Measurements from ENCODE around the gene SHC4. TPM values are rescaled to one million over a fixed set of nuclear protein-coding genes. Genes with fewer than 3 reads are reported as not detected.

The SHC4 gene
- total RNA-seq, 1 experiment from 2014 or later: 0.63 TPM

DNA sequence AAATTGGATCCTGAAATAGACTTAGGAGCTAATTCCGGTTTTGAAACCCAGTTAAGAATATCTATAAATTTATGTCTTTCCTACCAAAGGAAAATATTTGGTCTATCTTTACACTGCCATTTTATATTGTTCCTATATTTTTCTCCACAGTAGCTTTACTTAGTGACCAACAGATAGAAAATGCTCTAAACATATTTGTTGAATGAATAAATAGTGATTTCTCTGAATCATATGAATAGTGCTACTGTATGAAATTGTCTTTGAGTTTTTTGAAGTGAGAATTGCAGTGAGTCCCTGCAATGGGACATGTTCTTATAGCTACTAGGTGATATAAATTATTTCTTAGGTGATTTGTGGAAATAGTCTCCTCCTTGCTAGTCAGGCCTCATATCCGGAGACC lies 104.3 kb downstream of the SHC4 start (continued):
- TF ChIP-seq, protein P1, sequence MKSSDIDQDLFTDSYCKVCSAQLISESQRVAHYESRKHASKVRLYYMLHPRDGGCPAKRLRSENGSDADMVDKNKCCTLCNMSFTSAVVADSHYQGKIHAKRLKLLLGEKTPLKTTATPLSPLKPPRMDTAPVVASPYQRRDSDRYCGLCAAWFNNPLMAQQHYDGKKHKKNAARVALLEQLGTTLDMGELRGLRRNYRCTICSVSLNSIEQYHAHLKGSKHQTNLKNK (CRISPR knock-in tag; IDR thresholded peaks at IDR 0.05): no peak

DNA sequence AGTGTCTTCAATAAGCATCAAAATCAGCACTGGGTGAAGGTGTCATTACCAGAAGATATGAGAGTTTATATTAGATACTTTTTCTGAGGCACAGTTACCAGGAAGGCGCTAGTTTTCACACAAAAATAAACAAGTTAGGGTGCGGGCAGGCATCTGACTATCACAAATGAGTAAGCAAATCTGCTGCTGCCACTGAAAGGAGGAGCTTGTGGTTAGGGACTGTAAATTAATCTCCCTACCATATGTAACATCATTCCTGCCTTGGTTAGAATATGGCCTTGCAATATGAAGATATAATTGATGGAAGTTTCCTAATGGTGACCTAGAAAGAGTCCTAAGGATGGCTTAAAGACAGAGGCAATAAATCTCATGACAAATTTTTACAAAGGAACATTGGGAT lies 105.3 kb downstream of the SHC4 start:
- H3K27me3 Mint-ChIP-seq (ENCODE audit: low read depth): no peaks in the 10 kb centered on the region
- no peak for TF ChIP-seq MXD4 (CRISPR knock-in tag; IDR thresholded peaks at IDR 0.05; ENCODE audit: borderline replicate concordance)
- TF ChIP-seq TEAD4 (CRISPR knock-in tag; IDR thresholded peaks at IDR 0.05): no peak
- TF ChIP-seq, protein P2, sequence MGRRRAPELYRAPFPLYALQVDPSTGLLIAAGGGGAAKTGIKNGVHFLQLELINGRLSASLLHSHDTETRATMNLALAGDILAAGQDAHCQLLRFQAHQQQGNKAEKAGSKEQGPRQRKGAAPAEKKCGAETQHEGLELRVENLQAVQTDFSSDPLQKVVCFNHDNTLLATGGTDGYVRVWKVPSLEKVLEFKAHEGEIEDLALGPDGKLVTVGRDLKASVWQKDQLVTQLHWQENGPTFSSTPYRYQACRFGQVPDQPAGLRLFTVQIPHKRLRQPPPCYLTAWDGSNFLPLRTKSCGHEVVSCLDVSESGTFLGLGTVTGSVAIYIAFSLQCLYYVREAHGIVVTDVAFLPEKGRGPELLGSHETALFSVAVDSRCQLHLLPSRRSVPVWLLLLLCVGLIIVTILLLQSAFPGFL (CRISPR knock-in tag; IDR thresholded peaks at IDR 0.05; ENCODE audit: borderline replicate concordance): no peak
- TF ChIP-seq, protein P3, sequence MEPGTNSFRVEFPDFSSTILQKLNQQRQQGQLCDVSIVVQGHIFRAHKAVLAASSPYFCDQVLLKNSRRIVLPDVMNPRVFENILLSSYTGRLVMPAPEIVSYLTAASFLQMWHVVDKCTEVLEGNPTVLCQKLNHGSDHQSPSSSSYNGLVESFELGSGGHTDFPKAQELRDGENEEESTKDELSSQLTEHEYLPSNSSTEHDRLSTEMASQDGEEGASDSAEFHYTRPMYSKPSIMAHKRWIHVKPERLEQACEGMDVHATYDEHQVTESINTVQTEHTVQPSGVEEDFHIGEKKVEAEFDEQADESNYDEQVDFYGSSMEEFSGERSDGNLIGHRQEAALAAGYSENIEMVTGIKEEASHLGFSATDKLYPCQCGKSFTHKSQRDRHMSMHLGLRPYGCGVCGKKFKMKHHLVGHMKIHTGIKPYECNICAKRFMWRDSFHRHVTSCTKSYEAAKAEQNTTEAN (CRISPR knock-in tag; IDR thresholded peaks at IDR 0.05): no peak
- TF ChIP-seq, protein P4, sequence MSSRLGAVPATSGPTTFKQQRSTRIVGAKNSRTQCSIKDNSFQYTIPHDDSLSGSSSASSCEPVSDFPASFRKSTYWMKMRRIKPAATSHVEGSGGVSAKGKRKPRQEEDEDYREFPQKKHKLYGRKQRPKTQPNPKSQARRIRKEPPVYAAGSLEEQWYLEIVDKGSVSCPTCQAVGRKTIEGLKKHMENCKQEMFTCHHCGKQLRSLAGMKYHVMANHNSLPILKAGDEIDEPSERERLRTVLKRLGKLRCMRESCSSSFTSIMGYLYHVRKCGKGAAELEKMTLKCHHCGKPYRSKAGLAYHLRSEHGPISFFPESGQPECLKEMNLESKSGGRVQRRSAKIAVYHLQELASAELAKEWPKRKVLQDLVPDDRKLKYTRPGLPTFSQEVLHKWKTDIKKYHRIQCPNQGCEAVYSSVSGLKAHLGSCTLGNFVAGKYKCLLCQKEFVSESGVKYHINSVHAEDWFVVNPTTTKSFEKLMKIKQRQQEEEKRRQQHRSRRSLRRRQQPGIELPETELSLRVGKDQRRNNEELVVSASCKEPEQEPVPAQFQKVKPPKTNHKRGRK (CRISPR knock-in tag; IDR thresholded peaks at IDR 0.05; ENCODE audit: borderline replicate concordance): no peak
- no peak for TF ChIP-seq EMX1 (CRISPR knock-in tag; IDR thresholded peaks at IDR 0.05)
- TF ChIP-seq, protein P5, sequence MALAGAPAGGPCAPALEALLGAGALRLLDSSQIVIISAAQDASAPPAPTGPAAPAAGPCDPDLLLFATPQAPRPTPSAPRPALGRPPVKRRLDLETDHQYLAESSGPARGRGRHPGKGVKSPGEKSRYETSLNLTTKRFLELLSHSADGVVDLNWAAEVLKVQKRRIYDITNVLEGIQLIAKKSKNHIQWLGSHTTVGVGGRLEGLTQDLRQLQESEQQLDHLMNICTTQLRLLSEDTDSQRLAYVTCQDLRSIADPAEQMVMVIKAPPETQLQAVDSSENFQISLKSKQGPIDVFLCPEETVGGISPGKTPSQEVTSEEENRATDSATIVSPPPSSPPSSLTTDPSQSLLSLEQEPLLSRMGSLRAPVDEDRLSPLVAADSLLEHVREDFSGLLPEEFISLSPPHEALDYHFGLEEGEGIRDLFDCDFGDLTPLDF (CRISPR knock-in tag; IDR thresholded peaks at IDR 0.05): no peak
- TF ChIP-seq, protein P6, sequence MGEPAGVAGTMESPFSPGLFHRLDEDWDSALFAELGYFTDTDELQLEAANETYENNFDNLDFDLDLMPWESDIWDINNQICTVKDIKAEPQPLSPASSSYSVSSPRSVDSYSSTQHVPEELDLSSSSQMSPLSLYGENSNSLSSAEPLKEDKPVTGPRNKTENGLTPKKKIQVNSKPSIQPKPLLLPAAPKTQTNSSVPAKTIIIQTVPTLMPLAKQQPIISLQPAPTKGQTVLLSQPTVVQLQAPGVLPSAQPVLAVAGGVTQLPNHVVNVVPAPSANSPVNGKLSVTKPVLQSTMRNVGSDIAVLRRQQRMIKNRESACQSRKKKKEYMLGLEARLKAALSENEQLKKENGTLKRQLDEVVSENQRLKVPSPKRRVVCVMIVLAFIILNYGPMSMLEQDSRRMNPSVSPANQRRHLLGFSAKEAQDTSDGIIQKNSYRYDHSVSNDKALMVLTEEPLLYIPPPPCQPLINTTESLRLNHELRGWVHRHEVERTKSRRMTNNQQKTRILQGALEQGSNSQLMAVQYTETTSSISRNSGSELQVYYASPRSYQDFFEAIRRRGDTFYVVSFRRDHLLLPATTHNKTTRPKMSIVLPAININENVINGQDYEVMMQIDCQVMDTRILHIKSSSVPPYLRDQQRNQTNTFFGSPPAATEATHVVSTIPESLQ (CRISPR knock-in tag; IDR thresholded peaks at IDR 0.05): no peak
- TF ChIP-seq CREB1 (CRISPR knock-in tag; IDR thresholded peaks at IDR 0.05): no peak
- TF ChIP-seq RORB (CRISPR knock-in tag; IDR thresholded peaks at IDR 0.05): no peak
- TF ChIP-seq SMAD3 (CRISPR knock-in tag; IDR thresholded peaks at IDR 0.05; ENCODE audit: borderline replicate concordance): no peak
- peaks cover 4% of the 10 kb centered on the region; the same call in 1 of the 2 replicates for H3K9me3 Mint-ChIP-seq
- CTCF ChIA-PET: interaction anchor here (1.6 to 3.6 kb wide), 2 partner anchors 114 to 117 kb away, joined by 4 to 16 read pairs; no protein-coding TSS in a partner anchor
- H3K36me3 Mint-ChIP-seq: no peaks in the 10 kb centered on the region
- peaks cover 36% of the 10 kb centered on the region for H3K4me1 Mint-ChIP-seq
- DNase-seq (ENCODE audit: low spot score): no peak
- no peak overlapping the region for H3K4me3 Mint-ChIP-seq
- POLR2A ChIA-PET: no interaction called here
- H3K27ac Mint-ChIP-seq: no peak overlapping the region
- ATAC-seq: no peak

DNA sequence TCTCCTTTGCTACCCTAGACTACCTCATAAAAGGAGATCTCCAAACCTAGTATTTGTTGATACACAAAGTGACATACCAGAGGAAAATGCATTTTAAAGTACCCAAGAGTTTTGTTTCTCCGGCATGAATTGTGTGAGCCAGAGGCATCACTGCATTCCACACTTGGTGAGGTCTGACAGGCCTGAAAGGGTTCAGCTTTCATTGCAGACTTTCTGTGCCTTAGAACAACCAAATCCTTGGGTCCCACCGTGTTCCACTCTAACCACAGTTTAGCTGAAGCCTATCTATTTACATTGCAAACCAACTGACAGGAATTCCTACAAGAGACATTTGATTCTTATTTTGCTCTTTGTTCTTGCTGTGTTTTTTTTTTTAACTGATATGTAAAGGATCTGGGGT lies 106.8 kb downstream of the SHC4 start:
- POLR2A ChIA-PET: interaction anchor here (0.7 kb wide), 1 partner anchor 46 kb away, joined by 3 read pairs; the partner anchor contains the start of gene CEP152
- H3K36me3 Mint-ChIP-seq: no peaks in the 10 kb centered on the region
- CTCF ChIA-PET: interaction anchor here (1.0 to 3.6 kb wide), 6 partner anchors 46 to 369 kb away, joined by 3 to 16 read pairs (median 3); partner anchors contain the start of gene CEP152
- H3K27ac Mint-ChIP-seq: peak overlapping the region; percentile 85
- DNase-seq (ENCODE audit: low spot score) (peak; percentile 19), ATAC-seq (peak; percentile 88)
- H3K9me3 Mint-ChIP-seq: peaks cover 4% of the 10 kb centered on the region; the same call in 1 of the 2 replicates
- TF ChIP-seq, protein P7, sequence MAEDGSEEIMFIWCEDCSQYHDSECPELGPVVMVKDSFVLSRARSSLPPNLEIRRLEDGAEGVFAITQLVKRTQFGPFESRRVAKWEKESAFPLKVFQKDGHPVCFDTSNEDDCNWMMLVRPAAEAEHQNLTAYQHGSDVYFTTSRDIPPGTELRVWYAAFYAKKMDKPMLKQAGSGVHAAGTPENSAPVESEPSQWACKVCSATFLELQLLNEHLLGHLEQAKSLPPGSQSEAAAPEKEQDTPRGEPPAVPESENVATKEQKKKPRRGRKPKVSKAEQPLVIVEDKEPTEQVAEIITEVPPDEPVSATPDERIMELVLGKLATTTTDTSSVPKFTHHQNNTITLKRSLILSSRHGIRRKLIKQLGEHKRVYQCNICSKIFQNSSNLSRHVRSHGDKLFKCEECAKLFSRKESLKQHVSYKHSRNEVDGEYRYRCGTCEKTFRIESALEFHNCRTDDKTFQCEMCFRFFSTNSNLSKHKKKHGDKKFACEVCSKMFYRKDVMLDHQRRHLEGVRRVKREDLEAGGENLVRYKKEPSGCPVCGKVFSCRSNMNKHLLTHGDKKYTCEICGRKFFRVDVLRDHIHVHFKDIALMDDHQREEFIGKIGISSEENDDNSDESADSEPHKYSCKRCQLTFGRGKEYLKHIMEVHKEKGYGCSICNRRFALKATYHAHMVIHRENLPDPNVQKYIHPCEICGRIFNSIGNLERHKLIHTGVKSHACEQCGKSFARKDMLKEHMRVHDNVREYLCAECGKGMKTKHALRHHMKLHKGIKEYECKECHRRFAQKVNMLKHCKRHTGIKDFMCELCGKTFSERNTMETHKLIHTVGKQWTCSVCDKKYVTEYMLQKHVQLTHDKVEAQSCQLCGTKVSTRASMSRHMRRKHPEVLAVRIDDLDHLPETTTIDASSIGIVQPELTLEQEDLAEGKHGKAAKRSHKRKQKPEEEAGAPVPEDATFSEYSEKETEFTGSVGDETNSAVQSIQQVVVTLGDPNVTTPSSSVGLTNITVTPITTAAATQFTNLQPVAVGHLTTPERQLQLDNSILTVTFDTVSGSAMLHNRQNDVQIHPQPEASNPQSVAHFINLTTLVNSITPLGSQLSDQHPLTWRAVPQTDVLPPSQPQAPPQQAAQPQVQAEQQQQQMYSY (CRISPR knock-in tag; IDR thresholded peaks at IDR 0.05): peak; percentile 70
- TF ChIP-seq, protein P8, sequence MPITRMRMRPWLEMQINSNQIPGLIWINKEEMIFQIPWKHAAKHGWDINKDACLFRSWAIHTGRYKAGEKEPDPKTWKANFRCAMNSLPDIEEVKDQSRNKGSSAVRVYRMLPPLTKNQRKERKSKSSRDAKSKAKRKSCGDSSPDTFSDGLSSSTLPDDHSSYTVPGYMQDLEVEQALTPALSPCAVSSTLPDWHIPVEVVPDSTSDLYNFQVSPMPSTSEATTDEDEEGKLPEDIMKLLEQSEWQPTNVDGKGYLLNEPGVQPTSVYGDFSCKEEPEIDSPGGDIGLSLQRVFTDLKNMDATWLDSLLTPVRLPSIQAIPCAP (CRISPR knock-in tag; IDR thresholded peaks at IDR 0.05): no peak
- no peak overlapping the region for H3K4me3 Mint-ChIP-seq
- peaks cover 29% of the 10 kb centered on the region for H3K4me1 Mint-ChIP-seq
- no peaks in the 10 kb centered on the region for H3K27me3 Mint-ChIP-seq (ENCODE audit: low read depth)
